ENCODE measurements around the gene KRT222.

The KRT222 gene

GRCh38 chr17:40614431-40615067 lies 50.4 kb downstream of the KRT222 start:
- DNase-seq: no peak

- DNase-seq: no peak
These were observed 51.4 kb downstream of the KRT222 start for GRCh38 chr17:40613467-40614154.

GRCh38 chr17:40612599-40613244 lies 52.3 kb downstream of the KRT222 start:
- DNase-seq: no peak

GRCh38 chr17:40611840-40612474 lies 53.0 kb downstream of the KRT222 start:
- DNase-seq: no peak

- no peak for DNase-seq
These were observed 54.6 kb downstream of the KRT222 start for GRCh38 chr17:40610359-40610758.

- DNase-seq: no peak
These were observed 56.9 kb downstream of the KRT222 start for GRCh38 chr17:40608061-40608581.

GRCh38 chr17:40607641-40608040 lies 57.3 kb downstream of the KRT222 start:
- no peak for DNase-seq

- no peak for DNase-seq
These were observed 58.2 kb downstream of the KRT222 start for GRCh38 chr17:40606548-40607353.

GRCh38 chr17:40605306-40605705 lies 59.7 kb downstream of the KRT222 start:
- no peak for DNase-seq

All from NCI-H446 (cell line).